ENCODE measurements around the gene GFOD1.
"Not testable (repeated sequence)": the region's sequence is repeated elsewhere in the genome, so short reads cannot be mapped to it uniquely, and the experiment has no call there.

Gene GFOD1

GRCh38 chr6:13327691-13328075 is 159.7 kb downstream of the GFOD1 start:
- H3K4me2 ChIP-seq (ENCODE audit: low read depth, low read length, poor library complexity, severe bottlenecking) = peak overlapping the region; percentile 93
- no peaks in the 10 kb centered on the region; the same call in 1 of the 2 replicates for H3K36me3 ChIP-seq (ENCODE audit: insufficient read depth, low read length)
- TF ChIP-seq EZH2phosphoT487 (IDR thresholded peaks at IDR 0.05; ENCODE audit: borderline replicate concordance) (no peak), CTCF (conservative IDR thresholded peaks at IDR 0.05; ENCODE audit: low read length) (no peak)
- peaks cover 29% of the 10 kb centered on the region for H3K4me1 ChIP-seq (ENCODE audit: insufficient read depth, low read length, poor library complexity, severe bottlenecking)
- H3K27me3 ChIP-seq (ENCODE audit: insufficient read depth, low read length, poor library complexity, severe bottlenecking) = no peaks in the 10 kb centered on the region
- peak overlapping the region; percentile 92 for H3K9ac ChIP-seq (ENCODE audit: low read depth, low read length, poor library complexity, severe bottlenecking)
- no peaks in the 10 kb centered on the region for H4K20me1 ChIP-seq (ENCODE audit: insufficient read depth, low read length, poor library complexity, severe bottlenecking)
- H3K79me2 ChIP-seq (ENCODE audit: insufficient read depth, low read length) = peaks cover 24% of the 10 kb centered on the region
- H3K9me2 ChIP-seq (replicated peaks; ENCODE audit: low read depth, low read length) = no peaks in the 10 kb centered on the region
- no peaks in the 10 kb centered on the region for H3K9me3 ChIP-seq (ENCODE audit: insufficient read depth, low read depth, low read length)
- H3F3A ChIP-seq (ENCODE audit: low read depth) = peaks cover 2% of the 10 kb centered on the region; the same call in 1 of the 2 replicates
- peak overlapping the region; percentile 94 for H3K4me3 ChIP-seq (ENCODE audit: low read length, poor library complexity, severe bottlenecking)
- H2AFZ ChIP-seq (ENCODE audit: low read length) = peak overlapping the region; percentile 83

DNA sequence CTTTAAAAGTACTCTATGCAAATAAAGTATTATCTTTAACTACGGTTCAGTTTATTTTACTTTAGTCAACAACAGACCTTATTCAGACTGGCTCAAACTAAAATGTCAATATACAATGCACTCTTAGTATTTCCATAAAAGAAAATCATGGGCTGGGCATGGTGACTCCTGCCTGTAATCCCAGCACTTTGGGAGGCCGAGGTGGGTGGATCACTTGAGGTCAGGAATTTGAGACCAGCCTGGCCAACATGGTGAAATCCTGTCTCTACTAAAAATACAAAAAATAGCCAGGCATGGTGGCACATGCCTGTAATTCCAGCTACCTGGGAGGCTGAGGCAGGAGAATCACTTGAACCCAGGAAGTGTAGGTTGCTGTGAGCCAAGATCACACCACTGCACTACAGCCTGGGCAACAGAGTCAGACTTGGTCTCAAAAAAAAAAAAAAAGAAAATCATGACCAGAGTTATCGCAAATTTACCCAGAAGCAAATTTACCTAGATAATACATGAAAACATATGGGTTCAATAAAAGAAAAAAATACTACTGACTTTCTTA is 161.3 kb downstream of the GFOD1 start:
- Histone ChIP-seq H3K4me2 (ENCODE audit: low read depth, low read length, poor library complexity, severe bottlenecking) (peak overlapping the region; percentile 93), H3K4me3 (ENCODE audit: low read length, poor library complexity, severe bottlenecking) (peak overlapping the region; percentile 94), H3K9ac (ENCODE audit: low read depth, low read length, poor library complexity, severe bottlenecking) (peak overlapping the region; percentile 92)

GRCh38 chr6:13319891-13320564 is 167.4 kb downstream of the GFOD1 start:
- Histone ChIP-seq H3K9me3 (ENCODE audit: insufficient read depth, low read depth, low read length) (no peaks in the 10 kb centered on the region), H3K27me3 (ENCODE audit: insufficient read depth, low read length, poor library complexity, severe bottlenecking) (no peaks in the 10 kb centered on the region), H3F3A (ENCODE audit: low read depth) (no peaks in the 10 kb centered on the region), H3K9ac (ENCODE audit: low read depth, low read length, poor library complexity, severe bottlenecking) (no peak overlapping the region), H3K9me2 (replicated peaks; ENCODE audit: low read depth, low read length) (no peaks in the 10 kb centered on the region), H3K4me3 (ENCODE audit: low read length, poor library complexity, severe bottlenecking) (no peak overlapping the region), H3K36me3 (ENCODE audit: insufficient read depth, low read length) (peaks cover 62% of the 10 kb centered on the region), H3K4me2 (ENCODE audit: low read depth, low read length, poor library complexity, severe bottlenecking) (no peak overlapping the region), H2AFZ (ENCODE audit: low read length) (no peak overlapping the region), H4K20me1 (ENCODE audit: insufficient read depth, low read length, poor library complexity, severe bottlenecking) (no peaks in the 10 kb centered on the region), H3K79me2 (ENCODE audit: insufficient read depth, low read length) (no peaks in the 10 kb centered on the region), H3K4me1 (ENCODE audit: insufficient read depth, low read length, poor library complexity, severe bottlenecking) (no peaks in the 10 kb centered on the region)
- TF ChIP-seq EZH2phosphoT487 (IDR thresholded peaks at IDR 0.05; ENCODE audit: borderline replicate concordance) (no peak), CTCF (conservative IDR thresholded peaks at IDR 0.05; ENCODE audit: low read length) (no peak)

More for the DNA sequence above, 161.3 kb downstream of the GFOD1 start:
- not testable (repeated sequence) for H3K9me3 ChIP-seq (ENCODE audit: insufficient read depth, low read depth, low read length); H2AFZ ChIP-seq (ENCODE audit: low read length); H3F3A ChIP-seq (ENCODE audit: low read depth); H4K20me1 ChIP-seq (ENCODE audit: insufficient read depth, low read length, poor library complexity, severe bottlenecking); H3K9me2 ChIP-seq (replicated peaks; ENCODE audit: low read depth, low read length); H3K27me3 ChIP-seq (ENCODE audit: insufficient read depth, low read length, poor library complexity, severe bottlenecking)
- H3K36me3 ChIP-seq (ENCODE audit: insufficient read depth, low read length) = peaks cover 11% of the 10 kb centered on the region
- peaks cover 29% of the 10 kb centered on the region for H3K4me1 ChIP-seq (ENCODE audit: insufficient read depth, low read length, poor library complexity, severe bottlenecking)
- H3K79me2 ChIP-seq (ENCODE audit: insufficient read depth, low read length) = peaks cover 24% of the 10 kb centered on the region

- Histone ChIP-seq H3K9me2 (replicated peaks; ENCODE audit: low read depth, low read length) (no peaks in the 10 kb centered on the region), H3K9ac (ENCODE audit: low read depth, low read length, poor library complexity, severe bottlenecking) (no peak overlapping the region), H3K4me3 (ENCODE audit: low read length, poor library complexity, severe bottlenecking) (no peak overlapping the region), H2AFZ (ENCODE audit: low read length) (no peak overlapping the region), H3K9me3 (ENCODE audit: insufficient read depth, low read depth, low read length) (no peaks in the 10 kb centered on the region), H3F3A (ENCODE audit: low read depth) (no peaks in the 10 kb centered on the region), H3K27me3 (ENCODE audit: insufficient read depth, low read length, poor library complexity, severe bottlenecking) (no peaks in the 10 kb centered on the region), H3K4me2 (ENCODE audit: low read depth, low read length, poor library complexity, severe bottlenecking) (no peak overlapping the region), H3K36me3 (ENCODE audit: insufficient read depth, low read length) (peaks cover 66% of the 10 kb centered on the region), H3K79me2 (ENCODE audit: insufficient read depth, low read length) (no peaks in the 10 kb centered on the region), H4K20me1 (ENCODE audit: insufficient read depth, low read length, poor library complexity, severe bottlenecking) (no peaks in the 10 kb centered on the region), H3K4me1 (ENCODE audit: insufficient read depth, low read length, poor library complexity, severe bottlenecking) (no peaks in the 10 kb centered on the region)
- TF ChIP-seq CTCF (conservative IDR thresholded peaks at IDR 0.05; ENCODE audit: low read length) (no peak), EZH2phosphoT487 (IDR thresholded peaks at IDR 0.05; ENCODE audit: borderline replicate concordance) (no peak)
Observed at GRCh38 chr6:13318821-13319220, 168.6 kb downstream of the GFOD1 start.
